ENCODE data around the gene LEF1.

DNA sequence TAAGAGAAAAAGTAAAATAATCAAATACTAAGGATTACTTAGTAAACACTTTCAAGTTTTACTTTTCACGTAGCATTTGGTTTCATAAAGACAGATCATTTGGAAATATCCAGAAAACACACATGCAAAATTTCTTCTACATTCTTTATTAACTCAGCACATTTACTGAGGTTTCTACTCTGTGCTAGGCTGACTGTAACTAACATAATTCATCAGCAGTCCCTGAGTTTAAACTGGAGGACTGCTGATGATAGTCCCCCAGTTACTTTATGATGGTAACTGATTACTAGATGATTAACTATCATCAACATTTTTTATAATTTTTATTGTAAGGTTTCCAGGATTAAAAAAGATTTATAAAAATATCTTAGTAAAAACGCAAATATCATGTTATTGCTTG is 12.3 kb downstream of the LEF1 start:
- TF ChIP-seq POLR2A (IDR thresholded peaks at IDR 0.05; ENCODE audit: low read length) (no peak), GATA1 (IDR thresholded peaks at IDR 0.05; ENCODE audit: low read depth, low read length) (no peak)
